T-helper 17 cell (primary cell): ENCODE data around the gene SLC26A6. TPM values are rescaled to one million over a fixed set of nuclear protein-coding genes. Genes with fewer than 3 reads are reported as not detected.

Experiments
- ATAC-seq: fragments of 150-1000 bp; cut with Tn5 transposase; 2 replicates; pipeline ENCODE4 v1.10.0; 2021; ENCODE audit warnings: mild to moderate bottlenecking, moderate library complexity
- DNase-seq, 3 donors: peaks; one replicate each; pipeline versions ENCODE4 v3.0.0 to v3.0.0-alpha.2; 2020 to 2021
- H3K9me3 ChIP-seq: one replicate; pipeline ENCODE4 v1.7.0; 2013; ENCODE audit warnings: low read length, mild to moderate bottlenecking; ENCODE audit not compliant: control insufficient read depth, poor library complexity, severe bottlenecking
- H3K27ac Mint-ChIP-seq: one replicate; pipeline ENCODE4 v1.8.0; 2022; ENCODE audit warnings: mild to moderate bottlenecking, moderate library complexity, mixed read lengths
- H3K27me3 Mint-ChIP-seq: one replicate; pipeline ENCODE4 v1.8.0; 2022; ENCODE audit warnings: mixed read lengths
- H3K36me3 Mint-ChIP-seq: one replicate; pipeline ENCODE4 v1.8.0; 2022; ENCODE audit warnings: low read depth, mixed read lengths
- H3K4me1 Mint-ChIP-seq: one replicate; pipeline ENCODE4 v1.8.0; 2022; ENCODE audit warnings: mild to moderate bottlenecking, mixed read lengths
- H3K4me3 Mint-ChIP-seq: one replicate; pipeline ENCODE4 v1.8.0; 2022; ENCODE audit warnings: mild to moderate bottlenecking, moderate library complexity, mixed read lengths
- total RNA-seq, 4 donors: library from RNA in 2 of 4; stranded (reverse) in 2 of 4; gene quantifications; one replicate each; pipeline ENCODE4 v1.2.3 and lab custom pipeline; 2022 to 2026

Gene SLC26A6, protein sequence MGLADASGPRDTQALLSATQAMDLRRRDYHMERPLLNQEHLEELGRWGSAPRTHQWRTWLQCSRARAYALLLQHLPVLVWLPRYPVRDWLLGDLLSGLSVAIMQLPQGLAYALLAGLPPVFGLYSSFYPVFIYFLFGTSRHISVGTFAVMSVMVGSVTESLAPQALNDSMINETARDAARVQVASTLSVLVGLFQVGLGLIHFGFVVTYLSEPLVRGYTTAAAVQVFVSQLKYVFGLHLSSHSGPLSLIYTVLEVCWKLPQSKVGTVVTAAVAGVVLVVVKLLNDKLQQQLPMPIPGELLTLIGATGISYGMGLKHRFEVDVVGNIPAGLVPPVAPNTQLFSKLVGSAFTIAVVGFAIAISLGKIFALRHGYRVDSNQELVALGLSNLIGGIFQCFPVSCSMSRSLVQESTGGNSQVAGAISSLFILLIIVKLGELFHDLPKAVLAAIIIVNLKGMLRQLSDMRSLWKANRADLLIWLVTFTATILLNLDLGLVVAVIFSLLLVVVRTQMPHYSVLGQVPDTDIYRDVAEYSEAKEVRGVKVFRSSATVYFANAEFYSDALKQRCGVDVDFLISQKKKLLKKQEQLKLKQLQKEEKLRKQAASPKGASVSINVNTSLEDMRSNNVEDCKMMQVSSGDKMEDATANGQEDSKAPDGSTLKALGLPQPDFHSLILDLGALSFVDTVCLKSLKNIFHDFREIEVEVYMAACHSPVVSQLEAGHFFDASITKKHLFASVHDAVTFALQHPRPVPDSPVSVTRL
- total RNA-seq (10 to 100 TPM; 16.4 to 22.1 TPM), total RNA-seq (lab: John Stamatoyannopoulos, UW) (29.4 to 55.4 reads per million in 2 donors)

DNA sequence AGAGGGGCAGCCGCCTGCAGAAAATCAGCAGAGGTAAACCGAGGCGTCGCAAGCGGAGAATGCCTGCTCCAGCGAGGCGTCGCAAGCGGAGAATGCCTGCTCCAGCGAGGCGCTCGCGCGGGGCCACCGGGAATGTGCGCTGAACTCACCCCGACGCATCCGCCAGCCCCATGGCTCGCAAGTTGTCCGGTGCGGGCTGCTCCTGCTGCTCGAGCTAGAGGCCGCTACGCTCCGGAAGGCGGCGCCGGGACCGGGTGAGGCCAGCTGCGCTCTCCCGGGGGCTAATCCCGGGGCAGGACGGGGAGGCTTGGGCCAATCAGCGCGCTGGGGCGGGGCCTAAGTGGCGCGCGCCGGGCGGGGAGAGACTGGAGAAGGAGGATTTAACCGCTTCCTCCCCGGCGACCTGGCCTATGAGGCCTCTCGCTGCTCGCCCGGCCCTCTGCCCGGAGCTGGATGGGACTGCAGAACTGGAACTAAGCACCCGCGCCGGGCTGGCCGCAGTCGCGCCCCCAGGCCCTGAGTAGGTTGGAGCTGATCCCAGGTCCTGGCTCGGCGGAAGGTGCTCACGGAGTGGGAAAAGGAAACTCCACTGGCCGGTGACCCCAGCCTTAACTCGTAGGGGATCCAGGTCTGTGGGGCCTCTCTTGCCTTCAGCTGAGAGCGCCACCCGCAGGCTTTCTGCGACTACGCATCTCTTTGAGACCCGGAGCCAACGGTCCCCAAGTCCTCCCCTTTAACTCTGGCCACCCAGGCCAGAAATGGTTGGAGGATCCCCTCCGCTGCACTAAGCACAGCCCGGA, at the start of gene SLC26A6:
Gene SLC26A6 (minus strand): TSS at position 240 of the 800 bp plus-strand sequence. CDS start 68 bp downstream, at position 172.
- ATAC-seq (peak; percentile 99), DNase-seq (peak; percentile 83 to 91 (median 89))
- H3K4me1 Mint-ChIP-seq = peaks cover 12% of the 10 kb centered on the region
- no peaks in the 10 kb centered on the region for H3K9me3 ChIP-seq
- peak within 1 kb of the TSS; percentile 90 for H3K4me3 Mint-ChIP-seq
- H3K27ac Mint-ChIP-seq = peak within 1 kb of the TSS; percentile 27
- no peaks in the 10 kb centered on the region for H3K36me3 Mint-ChIP-seq
- peaks cover 5% of the 10 kb centered on the region for H3K27me3 Mint-ChIP-seq

DNA sequence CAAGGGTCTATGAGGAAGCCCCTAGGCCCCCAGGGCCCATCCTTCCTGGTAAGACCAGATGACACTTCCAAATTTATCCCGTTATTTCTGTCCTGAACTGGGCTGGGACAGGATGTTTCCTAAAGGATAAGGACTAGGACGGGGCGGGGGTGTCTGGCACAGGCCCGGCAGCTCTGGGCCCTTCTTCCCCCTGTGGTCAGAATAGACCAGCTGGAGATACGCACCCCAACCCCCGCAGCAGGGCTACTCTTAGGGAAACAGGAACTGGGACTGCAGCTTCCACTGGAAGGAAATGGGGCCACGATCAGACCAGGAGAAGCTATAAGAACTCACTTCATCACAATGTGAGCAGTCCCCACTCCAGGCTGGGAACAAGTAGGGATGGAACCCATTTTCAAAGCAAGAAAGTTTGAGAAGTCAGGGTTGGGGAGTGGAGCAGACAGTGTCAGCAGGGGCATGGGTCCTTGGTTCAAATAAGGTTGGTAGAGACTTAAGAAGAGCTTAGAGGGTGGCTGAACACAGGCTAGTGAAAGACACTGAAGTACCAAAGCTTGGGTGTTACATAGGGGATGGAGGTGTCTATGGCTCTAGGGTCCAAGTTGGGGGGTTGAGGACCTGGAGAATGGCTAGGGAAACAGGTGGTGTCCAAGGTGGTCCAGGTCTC, 49.4 kb upstream of the SLC26A6 start:
- ATAC-seq (no peak), DNase-seq (no peak)
- H3K4me1 Mint-ChIP-seq = peaks cover 32% of the 10 kb centered on the region
- H3K4me3 Mint-ChIP-seq = peak overlapping the region; percentile 94
- no peaks in the 10 kb centered on the region for H3K9me3 ChIP-seq
- H3K27me3 Mint-ChIP-seq = no peaks in the 10 kb centered on the region
- H3K36me3 Mint-ChIP-seq = peaks cover 5% of the 10 kb centered on the region
- H3K27ac Mint-ChIP-seq = peak overlapping the region; percentile 91

DNA sequence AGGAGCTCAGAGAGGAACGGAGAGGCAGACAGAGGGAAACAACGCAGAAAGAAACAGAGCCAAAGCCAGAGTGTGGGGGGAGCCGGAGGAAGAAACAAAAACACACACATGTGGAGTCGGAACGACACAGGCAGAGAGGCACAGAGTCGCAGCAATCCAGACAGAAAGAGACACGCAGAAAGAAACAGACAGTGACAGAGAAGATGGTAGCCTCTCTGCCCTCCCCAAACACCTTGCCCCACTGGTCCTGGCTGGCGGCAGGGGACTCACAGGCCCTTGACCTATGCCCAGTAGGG, 48.7 kb upstream of the SLC26A6 start:
- H3K9me3 ChIP-seq = no peaks in the 10 kb centered on the region
- Mint-ChIP-seq H3K36me3 (peaks cover 5% of the 10 kb centered on the region), H3K27ac (peak overlapping the region; percentile 91), H3K4me3 (peak overlapping the region; percentile 83), H3K27me3 (no peaks in the 10 kb centered on the region), H3K4me1 (peaks cover 32% of the 10 kb centered on the region)
- no peak for DNase-seq
- no peak for ATAC-seq

DNA sequence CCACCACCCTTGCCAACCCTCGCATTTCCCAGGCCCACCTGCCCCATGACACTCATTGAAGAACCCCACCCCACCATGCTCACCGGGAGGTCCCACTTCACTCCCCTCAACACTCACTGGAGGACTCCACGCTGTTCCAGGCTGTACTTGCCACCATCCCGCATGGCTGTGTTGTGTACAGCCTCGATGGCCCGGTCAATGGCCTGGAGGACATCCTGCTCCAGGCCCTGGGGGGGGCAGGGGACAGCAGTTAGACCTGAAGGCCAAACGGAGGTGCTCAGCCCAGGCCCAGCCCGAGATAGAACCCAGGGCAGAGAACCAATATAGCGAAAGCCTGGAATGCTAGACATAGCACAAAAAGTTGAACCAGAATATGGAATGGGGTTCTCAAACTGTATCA, 47.5 kb upstream of the SLC26A6 start:
- no peaks in the 10 kb centered on the region for H3K9me3 ChIP-seq
- Mint-ChIP-seq H3K27ac (peak overlapping the region; percentile 41), H3K27me3 (no peaks in the 10 kb centered on the region), H3K4me1 (peaks cover 32% of the 10 kb centered on the region), H3K4me3 (no peak overlapping the region), H3K36me3 (peaks cover 6% of the 10 kb centered on the region)
- DNase-seq (no peak), ATAC-seq (no peak)

DNA sequence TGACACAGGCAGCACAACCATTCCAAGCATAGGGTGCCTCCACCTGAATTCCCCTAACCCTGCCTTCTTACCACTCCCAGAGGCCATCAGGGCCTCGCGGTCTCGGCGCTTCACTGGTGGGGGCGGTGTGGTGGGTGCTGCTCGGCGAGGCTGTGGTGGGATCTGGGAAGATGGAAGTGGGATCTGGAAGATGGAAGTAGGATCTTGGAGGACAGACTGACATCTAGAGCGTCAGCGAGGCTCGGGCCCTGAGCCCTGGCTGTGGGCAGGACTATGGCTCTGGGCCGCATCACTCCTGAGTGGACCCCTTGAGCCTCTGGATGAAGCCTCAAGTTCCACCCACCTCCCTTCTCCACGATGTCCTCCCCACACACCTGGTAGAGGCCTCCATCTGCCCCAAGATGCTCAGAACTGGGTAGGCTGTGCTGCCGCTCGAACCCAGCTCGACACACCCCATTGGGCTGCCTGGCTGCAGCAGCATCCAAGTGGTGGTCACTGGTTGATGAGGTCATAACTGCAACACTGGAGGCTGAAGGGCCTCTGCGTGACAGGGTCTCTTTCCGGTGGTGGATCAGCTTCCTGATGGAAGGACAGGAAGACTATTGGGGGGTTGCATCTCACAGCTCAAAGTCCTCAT, 46.8 kb upstream of the SLC26A6 start:
- H3K36me3 Mint-ChIP-seq = peaks cover 12% of the 10 kb centered on the region
- ATAC-seq (no peak), DNase-seq (no peak)
- H3K9me3 ChIP-seq = no peaks in the 10 kb centered on the region
- H3K4me1 Mint-ChIP-seq = peaks cover 35% of the 10 kb centered on the region
- H3K27ac Mint-ChIP-seq = no peak overlapping the region
- H3K4me3 Mint-ChIP-seq = no peak overlapping the region
- no peaks in the 10 kb centered on the region for H3K27me3 Mint-ChIP-seq

DNA sequence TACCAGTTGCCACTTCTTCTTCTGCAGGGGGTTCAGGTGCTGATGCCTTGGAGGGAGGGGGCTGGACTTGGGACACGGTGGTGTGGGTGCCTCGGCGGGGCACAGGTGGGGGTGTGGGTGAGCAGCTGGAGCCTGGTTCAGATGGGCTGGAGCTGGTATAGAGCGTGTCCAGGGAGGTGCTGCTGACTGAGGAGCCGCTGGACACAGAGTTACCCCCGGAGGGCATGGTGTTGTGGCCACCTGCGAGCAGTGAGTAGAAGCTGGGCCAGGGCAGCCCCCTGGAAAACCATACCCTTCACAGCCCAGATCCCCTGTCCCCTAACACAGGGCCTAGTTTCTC, 46.2 kb upstream of the SLC26A6 start:
- Mint-ChIP-seq H3K27me3 (no peaks in the 10 kb centered on the region), H3K4me1 (peaks cover 33% of the 10 kb centered on the region), H3K36me3 (peaks cover 12% of the 10 kb centered on the region), H3K27ac (no peak overlapping the region), H3K4me3 (no peak overlapping the region)
- DNase-seq (no peak), ATAC-seq (no peak)
- no peaks in the 10 kb centered on the region for H3K9me3 ChIP-seq

DNA sequence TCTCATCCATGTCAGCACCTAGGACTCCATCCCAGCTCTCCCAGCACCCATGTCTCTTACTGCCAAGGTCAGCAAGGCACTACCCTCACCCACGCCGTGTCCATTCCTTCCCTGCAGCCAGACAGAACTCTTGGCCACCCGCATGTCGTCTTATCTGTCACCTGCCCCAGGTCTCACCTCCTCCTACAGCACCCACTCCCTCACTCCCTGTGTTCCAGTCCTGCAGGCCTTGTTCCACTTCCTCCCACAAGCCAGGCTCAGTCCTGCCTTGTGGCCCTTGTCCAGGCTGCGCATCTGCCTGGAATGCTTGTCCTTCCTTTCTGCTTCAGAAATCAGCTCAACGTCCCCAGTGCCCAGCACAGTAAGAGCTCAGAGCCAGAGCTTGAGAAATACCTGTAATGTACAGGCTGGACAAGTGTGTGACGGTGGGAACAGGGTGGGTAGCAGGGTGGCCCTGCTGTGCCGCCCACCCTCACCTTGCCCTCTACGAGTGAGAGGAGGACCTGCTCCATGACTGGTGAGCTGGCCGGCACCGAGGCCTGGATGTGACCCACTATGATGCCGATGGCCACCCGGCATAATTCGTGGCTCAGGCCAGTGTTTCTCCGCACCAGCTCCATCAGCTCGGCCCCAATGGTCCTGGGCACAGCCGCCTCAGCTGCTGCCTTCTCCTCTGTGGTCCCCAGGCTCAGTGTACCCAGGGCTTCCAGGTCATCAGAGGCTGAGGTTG, 45.7 kb upstream of the SLC26A6 start:
- Mint-ChIP-seq H3K27ac (no peak overlapping the region), H3K36me3 (peaks cover 12% of the 10 kb centered on the region), H3K27me3 (no peaks in the 10 kb centered on the region), H3K4me3 (no peak overlapping the region), H3K4me1 (peaks cover 32% of the 10 kb centered on the region)
- ATAC-seq = no peak
- DNase-seq = no peak
- H3K9me3 ChIP-seq = no peaks in the 10 kb centered on the region

DNA sequence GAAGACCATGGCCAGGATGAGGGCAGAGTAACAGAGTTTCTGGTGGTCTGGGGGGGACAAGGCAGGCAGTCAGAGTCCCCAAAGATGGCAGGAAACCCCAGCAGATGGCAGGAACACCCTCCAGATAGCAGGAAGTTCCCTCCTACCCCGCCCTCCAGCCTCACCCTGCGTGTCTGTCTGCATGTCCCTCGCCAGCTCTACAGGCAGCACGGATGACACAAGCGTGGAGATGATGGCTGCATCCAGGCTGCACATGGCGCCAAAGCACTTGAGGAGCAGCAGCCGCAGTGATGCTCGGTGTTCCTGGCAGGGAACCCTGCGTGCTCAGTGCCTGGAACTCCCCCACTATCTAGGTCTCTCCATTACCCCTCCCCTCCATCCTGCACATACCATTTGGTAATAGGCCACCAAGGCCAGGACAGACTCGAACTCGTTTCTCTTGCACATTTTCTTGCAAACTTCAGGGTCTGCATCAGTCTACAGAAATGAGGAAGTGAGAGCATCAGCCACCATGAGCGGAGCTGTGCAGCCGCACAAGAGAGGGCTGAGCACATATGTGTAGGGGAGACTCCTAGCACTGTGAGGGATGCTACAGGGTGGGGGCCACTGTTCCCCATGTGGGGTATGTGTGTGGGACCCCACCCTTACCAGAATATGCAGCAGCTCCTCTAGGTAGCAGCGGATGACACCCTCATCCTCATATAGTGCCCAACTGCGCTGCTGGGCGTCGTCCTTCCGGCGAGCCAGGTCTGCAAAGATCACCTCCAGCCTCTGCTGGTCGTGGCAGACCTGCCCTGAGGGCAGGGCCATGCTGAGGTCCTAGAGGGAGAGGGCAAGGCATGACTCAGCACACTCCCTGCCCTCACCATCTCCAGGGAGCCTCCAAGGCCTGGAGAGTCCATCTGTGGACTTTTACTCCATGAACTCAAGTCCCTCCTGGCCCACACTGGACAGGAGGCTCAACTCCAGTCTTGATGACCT, 44.4 kb upstream of the SLC26A6 start:
- ATAC-seq (peak; percentile 37), DNase-seq (no peak)
- Mint-ChIP-seq H3K4me1 (peaks cover 28% of the 10 kb centered on the region), H3K27ac (no peak overlapping the region), H3K4me3 (no peak overlapping the region), H3K36me3 (peaks cover 16% of the 10 kb centered on the region), H3K27me3 (no peaks in the 10 kb centered on the region)
- H3K9me3 ChIP-seq = no peaks in the 10 kb centered on the region

DNA sequence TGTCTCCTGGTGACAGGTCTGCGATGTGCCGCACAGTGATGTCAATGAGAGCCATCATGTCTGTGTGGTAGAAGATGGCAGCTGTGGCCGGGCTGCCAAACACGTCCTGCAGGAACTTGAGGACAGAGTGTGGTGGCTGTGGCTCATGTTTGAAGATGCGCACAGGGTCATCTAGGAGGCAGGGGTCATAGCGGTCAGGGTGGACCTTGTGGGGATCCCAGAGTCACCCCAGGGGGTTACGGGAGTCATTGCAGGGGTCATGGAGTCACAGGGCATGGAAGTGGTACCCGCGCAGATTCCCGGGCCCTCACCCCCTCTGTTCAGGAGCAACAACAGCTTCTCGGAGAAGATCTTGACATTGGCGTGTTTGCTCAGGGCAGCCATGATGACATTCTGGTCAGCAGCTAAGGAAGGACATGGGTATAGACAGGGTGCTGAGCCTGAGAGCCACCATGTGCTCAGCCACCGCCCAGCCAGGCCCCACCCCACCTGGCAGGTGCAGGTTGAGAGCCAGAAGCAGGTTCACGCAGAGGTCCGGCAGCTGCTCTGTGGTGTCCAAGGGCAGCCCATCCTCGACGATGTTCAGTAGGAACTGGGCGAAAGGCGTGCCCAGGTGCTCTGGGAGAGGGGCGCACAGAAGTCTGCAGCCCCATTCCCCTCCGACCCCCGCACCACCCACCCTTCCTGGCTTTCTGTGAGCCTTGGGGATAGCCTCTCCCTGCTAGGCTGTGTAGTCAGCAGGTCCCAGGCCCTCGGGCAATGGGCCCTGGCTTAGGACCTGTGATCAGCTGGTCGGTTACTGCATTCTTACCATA, 43.5 kb upstream of the SLC26A6 start:
- ATAC-seq = no peak
- no peaks in the 10 kb centered on the region for H3K27me3 Mint-ChIP-seq
- H3K36me3 Mint-ChIP-seq = peaks cover 16% of the 10 kb centered on the region
- no peak overlapping the region for H3K27ac Mint-ChIP-seq
- H3K9me3 ChIP-seq = no peaks in the 10 kb centered on the region
- DNase-seq = no peak
- peaks cover 22% of the 10 kb centered on the region for H3K4me1 Mint-ChIP-seq
- H3K4me3 Mint-ChIP-seq = no peak overlapping the region

DNA sequence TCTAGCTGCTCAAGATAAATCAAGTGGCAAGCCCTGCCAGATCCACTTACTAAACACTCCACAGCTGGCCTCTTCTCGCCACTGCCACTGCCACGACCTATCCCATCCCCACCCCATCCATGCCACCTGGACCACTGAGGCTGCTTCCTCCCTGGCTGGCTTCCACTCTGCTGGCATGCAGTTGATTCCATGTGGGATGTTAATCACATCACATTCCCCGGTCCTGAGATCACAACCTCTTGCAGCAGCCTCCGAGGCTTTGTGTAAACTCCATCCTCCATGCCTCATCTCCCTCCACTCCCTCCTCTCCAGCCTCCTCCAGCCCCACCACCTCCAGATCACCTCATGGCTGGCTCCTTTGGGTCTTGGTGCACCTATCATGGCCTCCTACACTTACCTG, 42.8 kb upstream of the SLC26A6 start:
- H3K27ac Mint-ChIP-seq = peak overlapping the region; percentile 22
- no peak overlapping the region for H3K4me3 Mint-ChIP-seq
- no peaks in the 10 kb centered on the region for H3K9me3 ChIP-seq
- ATAC-seq (no peak), DNase-seq (no peak)
- no peaks in the 10 kb centered on the region for H3K27me3 Mint-ChIP-seq
- peaks cover 21% of the 10 kb centered on the region for H3K4me1 Mint-ChIP-seq
- H3K36me3 Mint-ChIP-seq = peaks cover 16% of the 10 kb centered on the region

DNA sequence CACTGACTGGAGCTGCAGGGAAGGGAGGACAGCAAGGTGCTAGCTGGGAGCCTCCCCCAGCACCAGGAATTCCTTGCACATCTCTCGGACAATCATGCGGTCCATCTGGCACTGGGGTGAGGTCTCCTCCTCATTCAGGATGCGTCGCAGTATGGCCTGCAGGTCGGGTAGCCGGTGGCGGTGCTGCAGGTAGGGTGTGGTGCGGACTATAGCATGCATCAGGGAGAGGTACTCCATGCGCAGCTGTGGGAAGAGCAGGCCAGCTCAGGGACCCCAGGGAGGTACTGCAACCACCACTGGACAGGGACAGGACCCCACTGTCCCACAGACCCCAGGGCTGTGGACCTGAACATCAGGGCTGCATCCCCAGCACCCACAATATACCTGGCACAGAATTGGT, 39.2 kb upstream of the SLC26A6 start:
- DNase-seq (no peak), ATAC-seq (no peak)
- Mint-ChIP-seq H3K27ac (peak overlapping the region; percentile 53), H3K4me1 (peaks cover 11% of the 10 kb centered on the region), H3K27me3 (no peaks in the 10 kb centered on the region), H3K36me3 (peaks cover 11% of the 10 kb centered on the region), H3K4me3 (no peak overlapping the region)
- H3K9me3 ChIP-seq = no peaks in the 10 kb centered on the region
